Heart left ventricle (tissue), 16 donors: Measurements from ENCODE around the gene PTBP2. TPM values are rescaled to one million over a fixed set of nuclear protein-coding genes. Genes with fewer than 3 reads are reported as not detected.

Experiments
- ATAC-seq, 4 donors: fragments of 200-7000 bp; cut with Tn5 transposase; one replicate each; pipeline ENCODE4 v1.9.1; 2020 to 2022; ENCODE audit warnings: moderate library complexity in 4 of 4, mild to moderate bottlenecking in 3 of 4, moderate number of reproducible peaks in 1 of 4
- DNase-seq, 5 donors: peaks; one replicate each; pipeline ENCODE4 v3.0.0-alpha.2; 2020
- H3K27ac ChIP-seq, 12 donors: fragments of 200-600 bp; sonication (generic) in 4 of 12; one replicate each; pipeline versions ENCODE4 v1.5.0 to v1.8.0; 2016 to 2022; ENCODE audit warnings: mild to moderate bottlenecking in 2 of 12
- H3K27me3 ChIP-seq, 9 donors: fragments of 200-600 bp; sonication (generic) in 2 of 9; one replicate each; pipeline versions ENCODE4 v1.5.1 to v1.8.0; 2016 to 2022; ENCODE audit warnings: mild to moderate bottlenecking in 3 of 9
- H3K36me3 ChIP-seq, 9 donors: fragments of 200-600 bp; sonication (generic) in 2 of 9; one replicate each; pipeline versions ENCODE4 v1.5.0 to v1.8.0; 2018 to 2022; ENCODE audit warnings: mild to moderate bottlenecking in 2 of 9
- H3K4me1 ChIP-seq, 12 donors: fragments of 200-600 bp; sonication (generic) in 4 of 12; one replicate each; pipeline versions ENCODE4 v1.5.0 to v1.8.0; 2016 to 2022; ENCODE audit warnings: mild to moderate bottlenecking in 3 of 12
- H3K4me3 ChIP-seq, 12 donors: fragments of 200-600 bp; sonication (generic) in 4 of 12; one replicate each; pipeline versions ENCODE4 v1.5.0 to v1.8.0; 2017 to 2022; ENCODE audit warnings: mild to moderate bottlenecking in 9 of 12, moderate library complexity in 4 of 12
- H3K9me3 ChIP-seq, 12 donors: fragments of 200-600 bp; sonication (generic) in 4 of 12; one replicate each; pipeline versions ENCODE4 v1.5.0 to v1.8.0; 2016 to 2022; ENCODE audit warnings: mild to moderate bottlenecking in 1 of 12
- POLR2A ChIP-seq, 2 donors: fragments of 450-650 bp; IDR thresholded peaks; one replicate each; pipeline ENCODE4 v1.6.1; 2017; ENCODE audit warnings: antibody characterized with exemption in 2 of 2, mild to moderate bottlenecking in 2 of 2, moderate library complexity in 2 of 2
- WGBS, 4 donors: extraction: QIAGEN DNeasy Blood & Tissue Kit in 2 of 4; methylation state at CpG; one replicate each; pipeline versions ENCODE4 v1.1.5 to v1.1.7; 2013 to 2018; 5-methylcytosine and 5-hydroxymethylcytosine counted together
- intact Hi-C, 10 donors: fragments of 100-400 bp; cut with DNase I; formaldehyde crosslinking; loops; one replicate each; pipeline versions ENCODE4 v1.11.1 to v1.14.2; 2022
- polyA plus RNA-seq, 2 donors: library from polyadenylated mRNA; stranded (reverse); fragments of 200-250 nt; gene quantifications; one replicate each; pipeline ENCODE4 v1.2.3, GENCODE V29; 2013
- total RNA-seq, 9 donors: library from RNA; depleted of rRNA in 2 of 9; stranded (reverse); fragments of >200 nt in 2 of 9; fragmentation: NEBNext Ultra II Directional in 3 of 9; extraction: Animal tissue kit (Norgen Biotek cat#: 25700) in 3 of 9; gene quantifications; one replicate each; pipeline versions ENCODE4 v1.1.0 to v1.2.4, GENCODE V29; 2016 to 2023
- TF ChIP-seq, protein P1 (sequence below), 12 donors: fragments of 200-600 bp; sonication (generic) in 4 of 12; IDR thresholded peaks; one replicate each; pipeline versions ENCODE4 v1.5.0 to v1.8.0; 2018 to 2022; ENCODE audit warnings: antibody characterized with exemption in 12 of 12, mild to moderate bottlenecking in 5 of 12
- donor health status: ischemic (EF 13 %, LVEDD 7.1; RV severe dilation, severe dysfunction).
- donor health status: healthy with polysubstance abuse.
- donor health status: DM: no; HTN: yes; CAD: no.
- donor health status: DM: no; HTN: no; CAD: no.
- donor health status: ischemic (EF 25% LVEDD 6.9; RV normal size, moderate dysfunction).
- donor health status: ischemic (EF 25% LVEDD 5.7; RV mildly dilated, moderate dysfunction).
- donor health status: healthy.
- donor health status: DM: yes; HTN: yes; CAD: no.
- donor health status: ischemic (EF 35%, LVEDD 5.7; RV mildly dilated, moderate dysfunction).
- donor health status: nonischemic (EF 11% LVEDD 7.7; RV severe dilation, severe dysfunction).
- donor health status: DM: yes; HTN: yes; CAD: no.
- donor health status: PGD.
- donor health status: ischemic (EF 29% LVEDD 5.4; RV normal size, mild dysfunction).
- donor health status: nonischemic (EF 23%, LVEDD 6.1; RV moderate dilation, normal function).

The PTBP2 gene
- total and polyA plus RNA-seq, 11 donors: 6.9 to 17.6 (median 12.2) TPM

- WGBS, 4 donors: 87 to 89% (median 89%) methylated on average over 3 of the region's 3 CpGs
- intact Hi-C loops: no loop called here
- DNase-seq: no peak
- H3K36me3 ChIP-seq: no peaks in the 10 kb centered on the region
- no peak overlapping the region for H3K27ac ChIP-seq
- no peaks in the 10 kb centered on the region for H3K9me3 ChIP-seq
- no peaks in the 10 kb centered on the region for H3K4me1 ChIP-seq
- TF ChIP-seq, protein P1, sequence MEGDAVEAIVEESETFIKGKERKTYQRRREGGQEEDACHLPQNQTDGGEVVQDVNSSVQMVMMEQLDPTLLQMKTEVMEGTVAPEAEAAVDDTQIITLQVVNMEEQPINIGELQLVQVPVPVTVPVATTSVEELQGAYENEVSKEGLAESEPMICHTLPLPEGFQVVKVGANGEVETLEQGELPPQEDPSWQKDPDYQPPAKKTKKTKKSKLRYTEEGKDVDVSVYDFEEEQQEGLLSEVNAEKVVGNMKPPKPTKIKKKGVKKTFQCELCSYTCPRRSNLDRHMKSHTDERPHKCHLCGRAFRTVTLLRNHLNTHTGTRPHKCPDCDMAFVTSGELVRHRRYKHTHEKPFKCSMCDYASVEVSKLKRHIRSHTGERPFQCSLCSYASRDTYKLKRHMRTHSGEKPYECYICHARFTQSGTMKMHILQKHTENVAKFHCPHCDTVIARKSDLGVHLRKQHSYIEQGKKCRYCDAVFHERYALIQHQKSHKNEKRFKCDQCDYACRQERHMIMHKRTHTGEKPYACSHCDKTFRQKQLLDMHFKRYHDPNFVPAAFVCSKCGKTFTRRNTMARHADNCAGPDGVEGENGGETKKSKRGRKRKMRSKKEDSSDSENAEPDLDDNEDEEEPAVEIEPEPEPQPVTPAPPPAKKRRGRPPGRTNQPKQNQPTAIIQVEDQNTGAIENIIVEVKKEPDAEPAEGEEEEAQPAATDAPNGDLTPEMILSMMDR (IDR thresholded peaks at IDR 0.05): no peak
- TF ChIP-seq POLR2A (IDR thresholded peaks at IDR 0.05): no peak
- H3K27me3 ChIP-seq: no peaks in the 10 kb centered on the region
- no peak overlapping the region for H3K4me3 ChIP-seq
- ATAC-seq: no peak
Observed at GRCh38 chr1:96713649-96714048, 7.9 kb upstream of the PTBP2 start.

DNA sequence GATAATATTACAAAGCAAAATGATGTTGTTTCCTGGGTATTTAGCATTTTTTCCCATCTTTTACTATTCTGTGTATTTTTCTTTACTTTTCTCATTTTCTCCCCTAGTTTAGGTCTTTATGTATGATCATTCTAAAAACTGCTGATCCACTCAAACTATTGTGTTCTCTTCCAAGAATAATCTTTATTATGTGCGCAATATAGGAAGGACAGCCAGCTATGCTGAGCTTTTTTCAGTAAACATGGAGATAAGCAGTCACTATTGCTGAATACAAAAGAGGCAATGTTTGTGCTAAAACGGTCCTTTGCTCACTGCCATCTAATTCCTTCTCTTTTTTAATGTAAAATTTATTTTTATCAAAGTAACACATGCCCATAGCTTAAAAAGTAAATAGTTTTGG, 6.7 kb upstream of the PTBP2 start:
- Histone ChIP-seq H3K36me3 (no peaks in the 10 kb centered on the region), H3K4me1 (no peaks in the 10 kb centered on the region), H3K9me3 (no peaks in the 10 kb centered on the region), H3K27me3 (no peaks in the 10 kb centered on the region), H3K4me3 (no peak overlapping the region), H3K27ac (no peak overlapping the region)
- TF ChIP-seq, protein P1 (IDR thresholded peaks at IDR 0.05): no peak
- TF ChIP-seq POLR2A (IDR thresholded peaks at IDR 0.05): no peak
- WGBS, 4 donors: 70 to 76% (median 74%) methylated on average over 2 of the region's 2 CpGs
- ATAC-seq (no peak), DNase-seq (no peak)
- intact Hi-C loops: no loop called here

- no peak overlapping the region for H3K4me3 ChIP-seq
- no peaks in the 10 kb centered on the region for H3K36me3 ChIP-seq
- DNase-seq: no peak
- ATAC-seq: no peak
- 38 to 46% (median 39%) methylated on average over 1 of the region's 1 CpG for WGBS, 4 donors
- intact Hi-C loops: no loop called here
- H3K27me3 ChIP-seq: no peaks in the 10 kb centered on the region
- H3K9me3 ChIP-seq: no peaks in the 10 kb centered on the region
- H3K4me1 ChIP-seq: no peaks in the 10 kb centered on the region
- H3K27ac ChIP-seq: no peak overlapping the region
- TF ChIP-seq, protein P1 (IDR thresholded peaks at IDR 0.05): no peak
- TF ChIP-seq POLR2A (IDR thresholded peaks at IDR 0.05): no peak
Observed at GRCh38 chr1:96715482-96715881, 6.1 kb upstream of the PTBP2 start.

- no peak for TF ChIP-seq POLR2A (IDR thresholded peaks at IDR 0.05)
- TF ChIP-seq, protein P1 (IDR thresholded peaks at IDR 0.05): no peak
- Histone ChIP-seq H3K9me3 (no peaks in the 10 kb centered on the region), H3K27me3 (no peaks in the 10 kb centered on the region), H3K4me1 (peaks cover 0 to 28% (median 17%) of the 10 kb centered on the region in 12 donors), H3K36me3 (peaks cover 0 to 15% (median 6%) of the 10 kb centered on the region in 9 donors), H3K4me3 (peak overlapping the region; percentile 78 to 98 (median 92)), H3K27ac (peak overlapping the region in 11 of 12 donors; percentile 86 to 98 (median 95))
- ATAC-seq (no peak), DNase-seq (no peak)
- intact Hi-C loops: loop anchor here in 2 of 10 donors (5.0 to 10.0 kb wide), 3 partner anchors 104 to 186 kb away; no protein-coding TSS in a partner anchor
- 21 to 30% (median 23%) methylated on average over 6 of the region's 6 CpGs for WGBS, 4 donors
Observed at GRCh38 chr1:96721053-96721415, 550 bp upstream of the PTBP2 start.
